Calu3 (cell line): ENCODE data around the gene IL1RAPL2. TPM values are rescaled to one million over a fixed set of nuclear protein-coding genes. Genes with fewer than 3 reads are reported as not detected.

Experiments used
- BruUV-seq: library from RNA; stranded (reverse); fragments of 400-500 nt; replicated peaks from 2 replicates; lab custom pipeline; 2021; lab: Mats Ljungman, UMichigan
- CTCF ChIA-PET: fragments of 300-600 bp; sonication (Branson Sonifier 250); formaldehyde crosslinking; loops from one replicate; lab custom pipeline; 2022; ENCODE audit warnings: antibody characterized with exemption; lab: Charles Lee
- DNase-seq: peaks from one replicate; pipeline ENCODE4 v3.0.0; 2022
- H3K27ac Mint-ChIP-seq: one replicate; pipeline ENCODE4 v1.8.0; 2022; ENCODE audit warnings: mixed read lengths; ENCODE audit not compliant: unreplicated experiment
- H3K27me3 Mint-ChIP-seq: one replicate; pipeline ENCODE4 v1.8.0; 2022; ENCODE audit warnings: mixed read lengths; ENCODE audit not compliant: unreplicated experiment
- H3K36me3 Mint-ChIP-seq: one replicate; pipeline ENCODE4 v1.8.0; 2022; ENCODE audit warnings: mild to moderate bottlenecking, moderate library complexity, mixed read lengths; ENCODE audit not compliant: insufficient read depth, unreplicated experiment
- H3K4me1 Mint-ChIP-seq: one replicate; pipeline ENCODE4 v1.8.0; 2022; ENCODE audit warnings: mild to moderate bottlenecking, low read depth, mixed read lengths; ENCODE audit not compliant: unreplicated experiment
- H3K4me3 Mint-ChIP-seq: one replicate; pipeline ENCODE4 v1.8.0; 2022; ENCODE audit warnings: mild to moderate bottlenecking, low read depth, moderate library complexity, mixed read lengths; ENCODE audit not compliant: unreplicated experiment
- H3K9me3 Mint-ChIP-seq: one replicate; pipeline ENCODE4 v1.8.0; 2022; ENCODE audit warnings: low read depth, mixed read lengths; ENCODE audit not compliant: unreplicated experiment
- CTCF ChIP-seq: fragments of 200-600 bp; IDR thresholded peaks from one replicate; pipeline ENCODE4 v1.8.0; 2022; ENCODE audit warnings: antibody characterized with exemption; ENCODE audit not compliant: unreplicated experiment
- intact Hi-C: fragments of 100-400 bp; cut with micrococcal nuclease; formaldehyde crosslinking; loops from one replicate; pipeline ENCODE4 v1.10.0; 2022; ENCODE audit not compliant: unreplicated experiment
- total RNA-seq: library from RNA; stranded (reverse); gene quantifications from 2 replicates; pipeline ENCODE4 v1.2.3, GENCODE V29; 2022

IL1RAPL2 gene
- total RNA-seq, 1 experiment from 2014 or later: not detected

DNA sequence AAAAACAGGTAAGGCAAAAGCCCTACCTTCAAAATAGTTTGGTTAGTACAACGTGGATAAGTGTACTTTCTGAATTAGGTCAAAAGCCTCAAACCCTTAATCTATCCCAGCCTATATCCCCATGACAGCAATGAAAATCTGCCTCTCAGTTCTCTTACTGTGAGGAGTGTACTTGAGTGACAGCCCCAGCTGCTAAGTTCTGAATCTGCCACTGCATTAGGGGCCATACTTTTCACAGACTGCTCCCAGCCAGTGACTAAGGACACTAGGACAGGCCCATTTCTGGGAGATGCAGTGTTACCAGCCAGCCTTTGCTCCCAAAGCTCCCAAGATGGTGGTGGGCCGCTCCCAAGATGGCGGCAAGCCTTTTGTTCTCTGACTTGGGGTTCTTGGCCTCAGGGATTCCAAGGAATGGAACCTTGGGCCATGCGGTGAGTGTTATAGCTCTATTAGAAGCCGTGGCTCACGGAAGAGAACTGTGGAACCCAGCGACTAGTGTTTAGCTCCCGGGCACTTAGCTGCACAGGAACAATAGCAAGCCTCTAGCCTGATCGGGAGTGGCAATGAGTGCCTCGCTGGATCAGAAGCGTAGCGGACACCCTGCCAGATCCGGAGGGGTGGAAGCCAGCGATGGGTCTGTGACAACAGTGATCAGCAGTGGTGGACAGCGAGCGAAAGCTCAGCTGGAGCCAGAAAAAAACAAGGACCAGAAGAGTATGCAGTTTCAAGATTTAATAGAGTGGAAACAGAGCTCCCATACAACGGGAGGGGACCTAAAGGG lies 1080.8 kb downstream of the IL1RAPL2 start:
- Mint-ChIP-seq H3K27ac (no peak overlapping the region), H3K4me3 (no peak overlapping the region), H3K9me3 (no peaks in the 10 kb centered on the region), H3K27me3 (no peaks in the 10 kb centered on the region), H3K4me1 (no peaks in the 10 kb centered on the region), H3K36me3 (no peaks in the 10 kb centered on the region)
- intact Hi-C loops: no loop called here
- DNase-seq: no peak
- CTCF ChIA-PET: no interaction called here
- TF ChIP-seq CTCF: no peak
- BruUV-seq: no TSS peak

DNA sequence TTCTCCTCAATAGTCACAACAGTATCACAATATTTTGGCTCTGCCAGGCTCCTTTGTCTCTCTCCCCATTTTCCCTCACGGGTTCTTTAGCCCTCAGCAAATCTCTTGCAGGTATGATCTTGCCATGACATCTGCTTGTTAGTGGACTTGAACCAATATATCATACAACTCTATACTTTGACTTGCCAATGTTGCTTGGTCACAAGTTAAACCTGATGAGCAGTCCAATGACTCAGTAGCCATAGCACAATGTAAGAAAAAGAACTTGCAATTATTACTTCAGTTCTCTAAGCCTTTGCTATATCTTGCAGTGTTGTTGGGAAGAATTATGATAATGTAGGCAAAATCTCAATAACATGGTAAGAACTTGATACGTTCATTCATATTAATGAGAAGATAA lies 1081.8 kb downstream of the IL1RAPL2 start:
- H3K27ac Mint-ChIP-seq: no peak overlapping the region
- no peaks in the 10 kb centered on the region for H3K36me3 Mint-ChIP-seq
- no peaks in the 10 kb centered on the region for H3K9me3 Mint-ChIP-seq
- H3K27me3 Mint-ChIP-seq: no peaks in the 10 kb centered on the region
- no TSS peak for BruUV-seq
- CTCF ChIA-PET: no interaction called here
- H3K4me3 Mint-ChIP-seq: no peak overlapping the region
- intact Hi-C loops: no loop called here
- no peak for TF ChIP-seq CTCF
- no peaks in the 10 kb centered on the region for H3K4me1 Mint-ChIP-seq
- no peak for DNase-seq

- CTCF ChIA-PET: no interaction called here
- DNase-seq: no peak
- H3K27me3 Mint-ChIP-seq: no peaks in the 10 kb centered on the region
- no peak overlapping the region for H3K4me3 Mint-ChIP-seq
- H3K36me3 Mint-ChIP-seq: no peaks in the 10 kb centered on the region
- H3K9me3 Mint-ChIP-seq: peaks cover 2% of the 10 kb centered on the region
- H3K4me1 Mint-ChIP-seq: no peaks in the 10 kb centered on the region
- no peak overlapping the region for H3K27ac Mint-ChIP-seq
- BruUV-seq: no TSS peak
- intact Hi-C loops: no loop called here
- no peak for TF ChIP-seq CTCF
These were observed 1082.7 kb downstream of the IL1RAPL2 start for GRCh38 chrX:105648732-105649131.

DNA sequence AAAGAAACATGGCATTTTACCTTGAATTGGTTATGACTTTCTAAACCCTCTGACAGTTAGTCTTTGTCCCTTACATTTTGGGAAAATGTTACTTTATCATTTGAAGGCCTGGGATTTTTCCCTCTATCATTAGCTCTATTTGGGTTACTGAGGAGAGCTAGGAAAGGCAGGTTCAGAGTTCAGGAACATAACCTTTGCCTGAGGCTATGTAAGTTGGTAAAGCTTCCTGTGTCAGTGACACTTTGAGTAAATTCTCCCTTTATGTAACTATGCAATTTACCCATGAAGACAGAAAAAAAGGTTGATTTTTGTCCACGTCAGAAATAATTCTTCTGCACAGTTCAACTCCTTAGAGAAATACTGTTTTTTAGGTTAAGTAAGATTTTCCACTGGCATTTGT lies 1084.6 kb downstream of the IL1RAPL2 start:
- H3K4me1 Mint-ChIP-seq: no peaks in the 10 kb centered on the region
- no peak overlapping the region for H3K27ac Mint-ChIP-seq
- no peak overlapping the region for H3K4me3 Mint-ChIP-seq
- CTCF ChIA-PET: no interaction called here
- H3K27me3 Mint-ChIP-seq: no peaks in the 10 kb centered on the region
- no peak for DNase-seq
- BruUV-seq: no TSS peak
- intact Hi-C loops: no loop called here
- peaks cover 2% of the 10 kb centered on the region for H3K9me3 Mint-ChIP-seq
- TF ChIP-seq CTCF: no peak
- H3K36me3 Mint-ChIP-seq: no peaks in the 10 kb centered on the region
